HFFc6 (cell line): ENCODE data around the gene SERPINA3. TPM values are rescaled to one million over a fixed set of nuclear protein-coding genes. Genes with fewer than 3 reads are reported as not detected.

Source experiments
- DNase-seq: peaks from one replicate; pipeline ENCODE4 v3.0.0-alpha.2; 2018
- H3K27ac Mint-ChIP-seq: 2 replicates; pipeline ENCODE4 v1.8.0; 2020; ENCODE audit warnings: mild to moderate bottlenecking, mixed read lengths
- H3K27me3 Mint-ChIP-seq: 2 replicates; pipeline ENCODE4 v1.8.0; 2021; ENCODE audit warnings: mild to moderate bottlenecking, moderate library complexity, mixed read lengths; ENCODE audit not compliant: insufficient read depth
- H3K36me3 Mint-ChIP-seq: 2 replicates; pipeline ENCODE4 v1.8.0; 2021; ENCODE audit warnings: low read depth, mixed read lengths
- H3K4me1 Mint-ChIP-seq: 2 replicates; pipeline ENCODE4 v1.8.0; 2020; ENCODE audit warnings: low read depth, mixed read lengths
- H3K4me3 Mint-ChIP-seq: 2 replicates; pipeline ENCODE4 v1.8.0; 2020; ENCODE audit warnings: mild to moderate bottlenecking, moderate library complexity, mixed read lengths
- H3K9me3 Mint-ChIP-seq: 2 replicates; pipeline ENCODE4 v1.8.0; 2020; ENCODE audit warnings: mild to moderate bottlenecking, mixed read lengths
- CTCF ChIP-seq: fragments of 200-600 bp; sonication (generic); IDR thresholded peaks from 2 replicates; pipeline ENCODE4 v1.5.0; 2021; ENCODE audit warnings: antibody characterized with exemption, mild to moderate bottlenecking
- total RNA-seq, 6 experiments: library from RNA; stranded (reverse); fragmentation: NEBNext Ultra II Directional; extraction: Animal tissue kit (Norgen Biotek cat#: 25700); gene quantifications; 2 replicates in 1 of 6; 3 replicates in 5 of 6; pipeline ENCODE4 v1.2.3, GENCODE V29; 2021

Gene SERPINA3
- total RNA-seq, 6 experiments from 2014 or later: not detected

GRCh38 chr14:94623422-94623809, 11.2 kb downstream of the SERPINA3 start:
- Mint-ChIP-seq H3K9me3 (peaks cover 46% of the 10 kb centered on the region), H3K4me1 (no peaks in the 10 kb centered on the region), H3K27me3 (no peaks in the 10 kb centered on the region; the same call in 1 of the 2 replicates), H3K27ac (no peak overlapping the region), H3K36me3 (no peaks in the 10 kb centered on the region; the same call in 1 of the 2 replicates), H3K4me3 (no peak overlapping the region)
- no peak for DNase-seq
- TF ChIP-seq CTCF: no peak

- no peak overlapping the region for H3K27ac Mint-ChIP-seq
- no peaks in the 10 kb centered on the region; the same call in 1 of the 2 replicates for H3K27me3 Mint-ChIP-seq
- no peaks in the 10 kb centered on the region; the same call in 1 of the 2 replicates for H3K36me3 Mint-ChIP-seq
- H3K4me3 Mint-ChIP-seq: no peak overlapping the region
- peaks cover 47% of the 10 kb centered on the region for H3K9me3 Mint-ChIP-seq
- no peak for DNase-seq
- no peaks in the 10 kb centered on the region for H3K4me1 Mint-ChIP-seq
- TF ChIP-seq CTCF: no peak
Measured at GRCh38 chr14:94623856-94624499, 11.8 kb downstream of the SERPINA3 start.

- H3K4me1 Mint-ChIP-seq: no peaks in the 10 kb centered on the region
- no peaks in the 10 kb centered on the region; the same call in 1 of the 2 replicates for H3K27me3 Mint-ChIP-seq
- no peak for TF ChIP-seq CTCF
- peaks cover 44% of the 10 kb centered on the region for H3K9me3 Mint-ChIP-seq
- DNase-seq: no peak
- no peaks in the 10 kb centered on the region; the same call in 1 of the 2 replicates for H3K36me3 Mint-ChIP-seq
- H3K4me3 Mint-ChIP-seq: no peak overlapping the region
- no peak overlapping the region for H3K27ac Mint-ChIP-seq
Measured at GRCh38 chr14:94624537-94625352, 12.6 kb downstream of the SERPINA3 start.

GRCh38 chr14:94625353-94625635, 13.1 kb downstream of the SERPINA3 start:
- Mint-ChIP-seq H3K27me3 (no peaks in the 10 kb centered on the region; the same call in 1 of the 2 replicates), H3K4me3 (no peak overlapping the region), H3K4me1 (no peaks in the 10 kb centered on the region), H3K36me3 (no peaks in the 10 kb centered on the region; the same call in 1 of the 2 replicates), H3K9me3 (peaks cover 44% of the 10 kb centered on the region), H3K27ac (no peak overlapping the region)
- no peak for DNase-seq
- TF ChIP-seq CTCF: no peak

GRCh38 chr14:94628578-94628977, 16.4 kb downstream of the SERPINA3 start:
- H3K4me1 Mint-ChIP-seq: no peaks in the 10 kb centered on the region
- peaks cover 42% of the 10 kb centered on the region for H3K9me3 Mint-ChIP-seq
- H3K4me3 Mint-ChIP-seq: no peak overlapping the region
- DNase-seq: no peak
- H3K36me3 Mint-ChIP-seq: no peaks in the 10 kb centered on the region
- TF ChIP-seq CTCF: no peak
- no peak overlapping the region for H3K27ac Mint-ChIP-seq
- no peaks in the 10 kb centered on the region for H3K27me3 Mint-ChIP-seq
